BE2C (cell line): Measurements from ENCODE around the gene SLC25A1.

Experiments used
- DNase-seq: peaks from one replicate; pipeline ENCODE4 v3.0.0-alpha.2; 2020
- H3K27me3 ChIP-seq: fragments of 250-450 bp; sonication (Bioruptor Pico); 2 replicates; pipeline ENCODE4 v1.5.1; 2020; ENCODE audit warnings: mild to moderate bottlenecking
- H3K36me3 ChIP-seq: fragments of 250-450 bp; sonication (Bioruptor Pico); 2 replicates; pipeline ENCODE4 v1.5.1; 2020; ENCODE audit warnings: mild to moderate bottlenecking
- H3K4me1 ChIP-seq: fragments of 250-450 bp; sonication (Bioruptor Pico); 2 replicates; pipeline ENCODE4 v1.5.1; 2020
- H3K4me3 ChIP-seq: 2 replicates; pipeline ENCODE4 v1.5.1; 2011; ENCODE audit warnings: low read depth, low read length
- H3K9me3 ChIP-seq: fragments of 250-450 bp; sonication (Bioruptor Pico); 2 replicates; pipeline ENCODE4 v1.5.1; 2020
- TF ChIP-seq, protein P1 (sequence below): IDR thresholded peaks from 2 replicates; pipeline ENCODE4 v1.5.1; 2012; ENCODE audit warnings: mild to moderate bottlenecking, low read depth, low read length

The SLC25A1 gene

GRCh38 chr22:19137384-19138216 is 40.9 kb downstream of the SLC25A1 start:
- no peaks in the 10 kb centered on the region for H3K27me3 ChIP-seq
- peaks cover 77% of the 10 kb centered on the region for H3K36me3 ChIP-seq
- no peak for DNase-seq
- H3K4me1 ChIP-seq: no peaks in the 10 kb centered on the region
- no peak overlapping the region for H3K4me3 ChIP-seq
- TF ChIP-seq, protein P1, sequence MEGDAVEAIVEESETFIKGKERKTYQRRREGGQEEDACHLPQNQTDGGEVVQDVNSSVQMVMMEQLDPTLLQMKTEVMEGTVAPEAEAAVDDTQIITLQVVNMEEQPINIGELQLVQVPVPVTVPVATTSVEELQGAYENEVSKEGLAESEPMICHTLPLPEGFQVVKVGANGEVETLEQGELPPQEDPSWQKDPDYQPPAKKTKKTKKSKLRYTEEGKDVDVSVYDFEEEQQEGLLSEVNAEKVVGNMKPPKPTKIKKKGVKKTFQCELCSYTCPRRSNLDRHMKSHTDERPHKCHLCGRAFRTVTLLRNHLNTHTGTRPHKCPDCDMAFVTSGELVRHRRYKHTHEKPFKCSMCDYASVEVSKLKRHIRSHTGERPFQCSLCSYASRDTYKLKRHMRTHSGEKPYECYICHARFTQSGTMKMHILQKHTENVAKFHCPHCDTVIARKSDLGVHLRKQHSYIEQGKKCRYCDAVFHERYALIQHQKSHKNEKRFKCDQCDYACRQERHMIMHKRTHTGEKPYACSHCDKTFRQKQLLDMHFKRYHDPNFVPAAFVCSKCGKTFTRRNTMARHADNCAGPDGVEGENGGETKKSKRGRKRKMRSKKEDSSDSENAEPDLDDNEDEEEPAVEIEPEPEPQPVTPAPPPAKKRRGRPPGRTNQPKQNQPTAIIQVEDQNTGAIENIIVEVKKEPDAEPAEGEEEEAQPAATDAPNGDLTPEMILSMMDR: no peak
- H3K9me3 ChIP-seq: no peaks in the 10 kb centered on the region

DNA sequence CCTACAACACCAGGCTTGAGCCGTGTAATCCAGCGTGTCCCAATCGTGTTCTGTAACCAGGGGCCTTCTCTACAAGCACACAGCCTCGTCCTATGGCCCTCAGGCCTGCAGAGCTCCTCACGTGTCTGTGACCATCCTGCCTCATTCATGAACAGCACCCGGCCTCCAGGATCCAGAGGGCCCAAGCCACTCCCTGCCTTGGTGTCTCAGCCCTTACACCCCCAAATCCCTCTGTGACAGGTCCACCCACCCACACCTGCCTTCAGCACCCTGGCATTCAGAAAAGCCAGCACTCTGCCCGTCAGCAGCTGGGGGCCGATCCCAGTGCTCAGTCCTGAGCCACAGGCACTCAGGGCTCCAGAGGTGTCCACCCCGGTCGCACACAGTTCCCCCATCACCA is 41.6 kb downstream of the SLC25A1 start:
- no peaks in the 10 kb centered on the region for H3K9me3 ChIP-seq
- TF ChIP-seq, protein P1: no peak
- no peak overlapping the region for H3K4me3 ChIP-seq
- no peaks in the 10 kb centered on the region for H3K27me3 ChIP-seq
- DNase-seq: no peak
- peaks cover 70% of the 10 kb centered on the region for H3K36me3 ChIP-seq
- no peaks in the 10 kb centered on the region for H3K4me1 ChIP-seq

GRCh38 chr22:19134874-19135273 is 43.7 kb downstream of the SLC25A1 start:
- DNase-seq: no peak
- H3K27me3 ChIP-seq: no peaks in the 10 kb centered on the region
- TF ChIP-seq, protein P1: no peak
- H3K4me3 ChIP-seq: no peak overlapping the region
- peaks cover 56% of the 10 kb centered on the region for H3K36me3 ChIP-seq
- no peaks in the 10 kb centered on the region for H3K9me3 ChIP-seq
- H3K4me1 ChIP-seq: no peaks in the 10 kb centered on the region

- no peaks in the 10 kb centered on the region for H3K9me3 ChIP-seq
- H3K4me3 ChIP-seq: no peak overlapping the region
- TF ChIP-seq, protein P1: no peak
- no peak for DNase-seq
- H3K36me3 ChIP-seq: peaks cover 50% of the 10 kb centered on the region
- no peaks in the 10 kb centered on the region for H3K27me3 ChIP-seq
- H3K4me1 ChIP-seq: no peaks in the 10 kb centered on the region
Observed at GRCh38 chr22:19134176-19134831, 44.2 kb downstream of the SLC25A1 start.

DNA sequence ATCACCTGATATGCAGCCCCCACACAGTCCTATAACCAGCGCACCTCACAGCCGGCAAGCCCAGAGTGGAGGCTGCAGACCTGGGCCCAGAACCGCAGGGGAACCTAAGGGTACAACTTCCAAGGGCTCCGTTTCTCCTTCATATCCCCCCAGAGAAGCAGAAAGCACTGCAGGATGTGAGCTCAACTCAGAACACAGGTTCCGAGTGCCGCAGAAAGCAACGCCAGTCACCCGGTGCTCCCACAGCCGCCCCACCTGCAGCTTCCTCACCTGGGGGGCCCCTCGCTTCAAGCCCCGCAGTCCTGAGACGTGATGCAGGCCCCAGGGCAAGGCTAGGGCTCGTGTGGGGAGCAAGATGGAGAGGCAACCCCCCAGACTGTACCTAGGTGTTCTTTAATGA is 45.0 kb downstream of the SLC25A1 start:
- peaks cover 42% of the 10 kb centered on the region for H3K36me3 ChIP-seq
- DNase-seq: no peak
- TF ChIP-seq, protein P1: no peak
- no peaks in the 10 kb centered on the region for H3K4me1 ChIP-seq
- no peak overlapping the region for H3K4me3 ChIP-seq
- no peaks in the 10 kb centered on the region for H3K9me3 ChIP-seq
- no peaks in the 10 kb centered on the region for H3K27me3 ChIP-seq
